BJ (cell line): Measurements from ENCODE around the gene GRB10. TPM values are rescaled to one million over a fixed set of nuclear protein-coding genes. Genes with fewer than 3 reads are reported as not detected.

Experiments used
- CTCF ChIA-PET: fragments of 350-600 bp; formaldehyde crosslinking; extraction: SDS; loops from one replicate; lab custom pipeline; 2021; ENCODE audit warnings: antibody characterized with exemption, inconsistent platforms; lab: Yijun Ruan, JAX
- POLR2A ChIA-PET: fragments of 300-600 bp; sonication (Branson Sonifier 250); formaldehyde crosslinking; extraction: SDS; loops from one replicate; lab custom pipeline; 2021; ENCODE audit warnings: antibody characterized with exemption; lab: Charles Lee
- DNase-seq: peaks from one replicate; pipeline ENCODE4 v3.0.0-alpha.2; 2011; ENCODE audit warnings: low read depth
- H3K27me3 ChIP-seq: 2 replicates; pipeline ENCODE4 v1.6.0; 2011; ENCODE audit warnings: low read length; ENCODE audit not compliant: control insufficient read depth, insufficient read depth
- H3K36me3 ChIP-seq: 2 replicates; pipeline ENCODE4 v1.5.1; 2011; ENCODE audit warnings: low read length; ENCODE audit not compliant: control insufficient read depth, insufficient read depth
- H3K4me3 ChIP-seq: 2 replicates; pipeline ENCODE4 v1.5.1; 2011; ENCODE audit warnings: low read depth, mild to moderate bottlenecking, control low read depth, low read length
- polyA minus RNA-seq: library from RNA; depleted of rRNA, polyadenylated mRNA; stranded (reverse); fragments of >200 nt; gene quantifications from 2 replicates; pipeline ENCODE4 v1.2.3, GENCODE V29; 2011; rRNA and poly(A)+ RNA removed
- polyA plus RNA-seq: library from polyadenylated mRNA; depleted of rRNA; stranded (reverse); fragments of >200 nt; gene quantifications from 2 replicates; pipeline ENCODE4 v1.2.3, GENCODE V29; 2011; rRNA removed
- TF ChIP-seq, protein P1 (sequence below): IDR thresholded peaks from 2 replicates; pipeline ENCODE4 v1.5.1; 2011; ENCODE audit warnings: low read depth, mild to moderate bottlenecking, control low read depth, inconsistent platforms, low read length, moderate library complexity; ENCODE audit not compliant: insufficient read depth

GRB10 gene
- polyA plus RNA-seq, result 8.3 and 8.5 TPM in 2 replicates
- 30.7 and 37.2 TPM in 2 replicates for polyA minus RNA-seq

- H3K27me3 ChIP-seq, result no peaks in the 10 kb centered on the region
- TF ChIP-seq, protein P1, sequence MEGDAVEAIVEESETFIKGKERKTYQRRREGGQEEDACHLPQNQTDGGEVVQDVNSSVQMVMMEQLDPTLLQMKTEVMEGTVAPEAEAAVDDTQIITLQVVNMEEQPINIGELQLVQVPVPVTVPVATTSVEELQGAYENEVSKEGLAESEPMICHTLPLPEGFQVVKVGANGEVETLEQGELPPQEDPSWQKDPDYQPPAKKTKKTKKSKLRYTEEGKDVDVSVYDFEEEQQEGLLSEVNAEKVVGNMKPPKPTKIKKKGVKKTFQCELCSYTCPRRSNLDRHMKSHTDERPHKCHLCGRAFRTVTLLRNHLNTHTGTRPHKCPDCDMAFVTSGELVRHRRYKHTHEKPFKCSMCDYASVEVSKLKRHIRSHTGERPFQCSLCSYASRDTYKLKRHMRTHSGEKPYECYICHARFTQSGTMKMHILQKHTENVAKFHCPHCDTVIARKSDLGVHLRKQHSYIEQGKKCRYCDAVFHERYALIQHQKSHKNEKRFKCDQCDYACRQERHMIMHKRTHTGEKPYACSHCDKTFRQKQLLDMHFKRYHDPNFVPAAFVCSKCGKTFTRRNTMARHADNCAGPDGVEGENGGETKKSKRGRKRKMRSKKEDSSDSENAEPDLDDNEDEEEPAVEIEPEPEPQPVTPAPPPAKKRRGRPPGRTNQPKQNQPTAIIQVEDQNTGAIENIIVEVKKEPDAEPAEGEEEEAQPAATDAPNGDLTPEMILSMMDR, result no peak
- H3K36me3 ChIP-seq, result peaks cover 3% of the 10 kb centered on the region; the same call in 1 of the 2 replicates
- H3K4me3 ChIP-seq, result peak within 1 kb of the TSS; percentile 35
- CTCF ChIA-PET, result interaction anchor here (1.0 to 1.6 kb wide), 4 partner anchors 12 to 286 kb away, joined by 3 to 6 read pairs (median 4); no protein-coding TSS in a partner anchor
- POLR2A ChIA-PET, result no interaction called here
- no peak for DNase-seq
Measured at GRCh38 chr7:50782375-50783208, at the start of gene GRB10. GRB10 (minus strand) TSS chr7:50782896; CDS start chr7:50732322, 50,574 bp downstream.

- no peaks in the 10 kb centered on the region; the same call in 1 of the 2 replicates for H3K27me3 ChIP-seq
- ChIA-PET POLR2A (no interaction called here), CTCF (no interaction called here)
- no peak overlapping the region for H3K4me3 ChIP-seq
- TF ChIP-seq, protein P1, result no peak
- DNase-seq, result no peak
- H3K36me3 ChIP-seq, result no peaks in the 10 kb centered on the region
Measured at GRCh38 chr7:50828801-50829200, 46.1 kb upstream of the GRB10 start.

DNA sequence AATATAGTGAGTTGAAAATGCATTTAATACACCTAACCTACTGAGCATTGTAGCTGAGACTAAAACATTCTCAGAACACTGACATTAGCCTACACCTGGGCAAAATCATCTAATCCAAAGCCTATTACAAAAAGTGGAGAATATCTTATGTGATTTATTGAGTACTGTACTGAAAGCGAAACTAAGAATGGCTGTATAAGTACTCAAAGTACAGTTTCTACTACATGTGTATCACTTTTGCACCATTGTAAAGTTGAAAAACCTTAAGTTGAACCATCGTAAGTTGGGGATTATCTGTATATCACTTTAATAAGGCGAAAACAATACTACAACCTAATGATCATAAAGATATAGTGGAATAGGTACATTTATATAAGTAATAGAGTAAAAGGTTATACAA is 45.4 kb upstream of the GRB10 start:
- CTCF ChIA-PET, result no interaction called here
- H3K36me3 ChIP-seq, result no peaks in the 10 kb centered on the region
- no peak for DNase-seq
- TF ChIP-seq, protein P1, result no peak
- no peaks in the 10 kb centered on the region; the same call in 1 of the 2 replicates for H3K27me3 ChIP-seq
- no peak overlapping the region for H3K4me3 ChIP-seq
- POLR2A ChIA-PET, result interaction anchor here (0.7 kb wide), 1 partner anchor 36 kb away, joined by 3 read pairs; no protein-coding TSS in a partner anchor

GRCh38 chr7:50827281-50827680 is 44.6 kb upstream of the GRB10 start:
- Histone ChIP-seq H3K36me3 (no peaks in the 10 kb centered on the region), H3K27me3 (no peaks in the 10 kb centered on the region; the same call in 1 of the 2 replicates), H3K4me3 (no peak overlapping the region)
- TF ChIP-seq, protein P1, result no peak
- ChIA-PET CTCF (no interaction called here), POLR2A (no interaction called here)
- no peak for DNase-seq

GRCh38 chr7:50826371-50827172 is 43.9 kb upstream of the GRB10 start:
- no peaks in the 10 kb centered on the region for H3K36me3 ChIP-seq
- H3K4me3 ChIP-seq, result no peak overlapping the region
- ChIA-PET POLR2A (no interaction called here), CTCF (no interaction called here)
- TF ChIP-seq, protein P1, result peak; percentile 33; the same call in 1 of the 2 replicates
- DNase-seq, result peak; percentile 46
- H3K27me3 ChIP-seq, result no peaks in the 10 kb centered on the region
